H1 (cell line): ENCODE results near the gene SGCD. TPM values are rescaled to one million over a fixed set of nuclear protein-coding genes. Genes with fewer than 3 reads are reported as not detected.

Experiments used
- CTCF ChIA-PET: fragments of 300-600 bp; sonication (Branson Sonifier 250); formaldehyde crosslinking; loops from one replicate; lab custom pipeline; 2021; ENCODE audit not compliant: partially characterized antibody; lab: Charles Lee
- POLR2A ChIA-PET: fragments of 300-600 bp; sonication (Branson Sonifier 250); formaldehyde crosslinking; loops from one replicate; lab custom pipeline; 2021; ENCODE audit warnings: inconsistent platforms; ENCODE audit not compliant: partially characterized antibody; lab: Charles Lee
- DNase-seq, 2 experiments: peaks; one replicate each; pipeline versions ENCODE4 v3.0.0 to v3.0.0-alpha.2; 2010 to 2022; ENCODE audit warnings: low spot score in 2 of 2, low read depth in 1 of 2, mixed read lengths in 1 of 2
- FAIRE-seq: peaks from 2 replicates; lab custom pipeline; 2011; peaks lifted over from hg19 to GRCh38; lab: Jason Lieb, UNC
- H2AFZ ChIP-seq: 2 replicates; pipeline ENCODE4 v1.8.1; 2012; ENCODE audit warnings: low read length, inconsistent platforms
- H2AK5ac ChIP-seq: 2 replicates; pipeline ENCODE4 v1.6.1; 2013; ENCODE audit warnings: low read depth, low read length
- H2BK120ac ChIP-seq: replicated peaks from 2 replicates; pipeline ENCODE3; 2013; ENCODE audit warnings: low read depth, low read length, inconsistent platforms
- H2BK12ac ChIP-seq: 2 replicates; pipeline ENCODE4 v1.6.1; 2013; ENCODE audit warnings: low read depth, low read length
- H2BK15ac ChIP-seq: 2 replicates; pipeline ENCODE4 v1.6.1; 2013; ENCODE audit warnings: low read length
- H2BK20ac ChIP-seq: 2 replicates; pipeline ENCODE4 v1.6.1; 2013; ENCODE audit warnings: low read length
- H2BK5ac ChIP-seq: 2 replicates; pipeline ENCODE4 v1.6.1; 2013; ENCODE audit warnings: low read depth, low read length
- H3K14ac ChIP-seq: 2 replicates; pipeline ENCODE4 v1.6.1; 2013; ENCODE audit warnings: inconsistent platforms; ENCODE audit not compliant: insufficient read length
- H3K18ac ChIP-seq: 2 replicates; pipeline ENCODE4 v1.6.1; 2013; ENCODE audit warnings: low read length; ENCODE audit errors: extremely low read depth
- H3K23ac ChIP-seq: 2 replicates; pipeline ENCODE4 v1.6.1; 2013; ENCODE audit warnings: inconsistent platforms; ENCODE audit not compliant: insufficient read length
- H3K23me2 ChIP-seq: 2 replicates; pipeline ENCODE4 v1.6.1; 2013; ENCODE audit warnings: low read depth, low read length
- H3K27ac ChIP-seq: 2 replicates; pipeline ENCODE4 v1.6.1; 2011; ENCODE audit warnings: low read depth, low read length, inconsistent platforms
- H3K27me3 ChIP-seq, 4 experiments: replicated peaks in 1 of 4; 1 replicate in 1 of 4; 2 replicates in 3 of 4; pipeline versions ENCODE4 v1.6.1 to v1.8.1; 2011 to 2013; ENCODE audit warnings: low read length in 3 of 4, mild to moderate bottlenecking in 3 of 4, inconsistent platforms in 2 of 4, mixed read lengths in 2 of 4, moderate library complexity in 1 of 4; ENCODE audit not compliant: control insufficient read depth in 3 of 4, insufficient read depth in 3 of 4; ENCODE audit errors: extremely low read depth in 1 of 4
- H3K36me3 ChIP-seq, 4 experiments: 2 replicates each; pipeline versions ENCODE4 v1.6.1 to v1.8.1; 2011 to 2013; ENCODE audit warnings: mild to moderate bottlenecking in 4 of 4, low read length in 3 of 4, moderate library complexity in 2 of 4, control low read depth in 1 of 4, inconsistent platforms in 1 of 4; ENCODE audit not compliant: insufficient read depth in 4 of 4, control insufficient read depth in 2 of 4
- H3K4ac ChIP-seq: replicated peaks from 2 replicates; pipeline ENCODE3; 2013; ENCODE audit warnings: low read length, low read depth, mixed read lengths, inconsistent platforms; ENCODE audit not compliant: insufficient read length
- H3K4me1 ChIP-seq, 4 experiments: replicated peaks in 1 of 4; 1 replicate in 1 of 4; 2 replicates in 3 of 4; pipeline versions ENCODE4 v1.6.1 to v1.8.1; 2011 to 2013; ENCODE audit warnings: low read length in 3 of 4, inconsistent platforms in 2 of 4, mixed read lengths in 1 of 4; ENCODE audit not compliant: insufficient read depth in 4 of 4, control insufficient read depth in 3 of 4
- H3K4me2 ChIP-seq, 2 experiments: 2 replicates each; pipeline versions ENCODE4 v1.6.1 to v1.8.1; 2011 to 2013; ENCODE audit warnings: low read depth in 2 of 2, low read length in 2 of 2, control low read depth in 1 of 2, inconsistent platforms in 1 of 2, mild to moderate bottlenecking in 1 of 2; ENCODE audit not compliant: insufficient read depth in 1 of 2
- H3K4me3 ChIP-seq, 4 experiments: fragments of 200-600, 300-600 bp in 1 of 4; sonication (generic), shearing (Covaris generic), sonication (Bioruptor Twin) in 1 of 4; 2 replicates each; pipeline versions ENCODE4 v1.5.1 to v1.8.1; 2011 to 2016; ENCODE audit warnings: low read length in 4 of 4, low read depth in 3 of 4, control low read depth in 2 of 4, inconsistent platforms in 2 of 4, mild to moderate bottlenecking in 2 of 4, mixed read lengths in 1 of 4, moderate library complexity in 1 of 4; ENCODE audit not compliant: insufficient read depth in 2 of 4; ENCODE audit errors: extremely low read depth in 1 of 4
- H3K56ac ChIP-seq: replicated peaks from 2 replicates; pipeline ENCODE3; 2013; ENCODE audit warnings: low read depth, mild to moderate bottlenecking, mixed read lengths, low read length, inconsistent platforms; ENCODE audit not compliant: insufficient read length
- H3K79me1 ChIP-seq: 2 replicates; pipeline ENCODE4 v1.6.1; 2013; ENCODE audit warnings: low read depth, low read length, control low read depth
- H3K79me2 ChIP-seq, 2 experiments: 2 replicates each; pipeline versions ENCODE4 v1.6.1 to v1.8.1; 2012 to 2013; ENCODE audit warnings: low read length in 2 of 2, mild to moderate bottlenecking in 2 of 2, inconsistent platforms in 1 of 2; ENCODE audit not compliant: insufficient read depth in 2 of 2, control insufficient read depth in 1 of 2
- H3K9ac ChIP-seq, 4 experiments: replicated peaks in 1 of 4; 1 replicate in 1 of 4; 2 replicates in 3 of 4; pipeline versions ENCODE4 v1.6.1 to v1.8.1; 2011 to 2013; ENCODE audit warnings: low read depth in 3 of 4, low read length in 3 of 4, control low read depth in 2 of 4, mild to moderate bottlenecking in 2 of 4, moderate library complexity in 2 of 4, inconsistent platforms in 1 of 4; ENCODE audit errors: extremely low read depth in 1 of 4
- H3K9me3 ChIP-seq, 2 experiments: 2 replicates each; pipeline versions ENCODE4 v1.6.1 to v1.8.1; 2012 to 2013; ENCODE audit warnings: mild to moderate bottlenecking in 2 of 2, moderate library complexity in 2 of 2, control low read depth in 1 of 2, inconsistent platforms in 1 of 2, low read depth in 1 of 2, low read length in 1 of 2, mixed read lengths in 1 of 2; ENCODE audit not compliant: insufficient read depth in 2 of 2
- H4K20me1 ChIP-seq, 2 experiments: replicated peaks in 1 of 2; 2 replicates each; pipeline versions ENCODE3 to v1.8.1; 2011 to 2013; ENCODE audit warnings: inconsistent platforms in 2 of 2, low read length in 2 of 2, mild to moderate bottlenecking in 1 of 2; ENCODE audit not compliant: insufficient read depth in 2 of 2, control insufficient read depth in 1 of 2
- H4K5ac ChIP-seq: 2 replicates; pipeline ENCODE4 v1.6.1; 2013; ENCODE audit warnings: low read length, low read depth, mixed read lengths, inconsistent platforms; ENCODE audit not compliant: insufficient read length
- H4K8ac ChIP-seq: 2 replicates; pipeline ENCODE4 v1.8.0; 2013; ENCODE audit warnings: mild to moderate bottlenecking, moderate library complexity, low read length, inconsistent platforms; ENCODE audit not compliant: insufficient read depth; ENCODE audit errors: extremely low read depth
- H4K91ac ChIP-seq: replicated peaks from 2 replicates; pipeline ENCODE3; 2013; ENCODE audit warnings: low read length, mixed read lengths, inconsistent platforms; ENCODE audit not compliant: insufficient read length
- CHD2 ChIP-seq: IDR thresholded peaks from 2 replicates; pipeline ENCODE4 v1.6.1; 2012; ENCODE audit warnings: low read length, improper control_type of control experiment
- GTF2F1 ChIP-seq: IDR thresholded peaks from 2 replicates; pipeline ENCODE4 v1.6.1; 2012; ENCODE audit warnings: low read depth, low read length, improper control_type of control experiment, borderline replicate concordance
- JUN ChIP-seq: IDR thresholded peaks from 2 replicates; pipeline ENCODE4 v1.6.1; 2011; ENCODE audit warnings: low read depth, mild to moderate bottlenecking, improper control_type of control experiment, low read length
- KDM4A ChIP-seq: IDR thresholded peaks from one replicate; pipeline ENCODE4 v1.7.1; 2012; ENCODE audit warnings: low read depth, mild to moderate bottlenecking, moderate library complexity, low read length, inconsistent platforms; ENCODE audit not compliant: severe bottlenecking
- MAX ChIP-seq: IDR thresholded peaks from 2 replicates; pipeline ENCODE4 v1.6.1; 2012; ENCODE audit warnings: inconsistent platforms
- NRF1 ChIP-seq: IDR thresholded peaks from 2 replicates; pipeline ENCODE4 v1.6.1; 2011; ENCODE audit warnings: mild to moderate bottlenecking, low read depth, low read length, improper control_type of control experiment
- POLR2AphosphoS5 ChIP-seq: IDR thresholded peaks from 2 replicates; pipeline ENCODE4 v1.6.1; 2011; ENCODE audit warnings: low read depth, low read length
- POU5F1 ChIP-seq: IDR thresholded peaks from 2 replicates; pipeline ENCODE4 v1.6.1; 2011; ENCODE audit warnings: low read depth, mild to moderate bottlenecking, low read length, moderate library complexity
- SUZ12 ChIP-seq: fragments of 200-600 bp; sonication (generic); IDR thresholded peaks from 2 replicates; pipeline ENCODE4 v1.6.1; 2012; ENCODE audit warnings: mild to moderate bottlenecking, inconsistent platforms, low read length, moderate library complexity, mixed read lengths
- TBP ChIP-seq: IDR thresholded peaks from 2 replicates; pipeline ENCODE4 v1.6.1; 2011; ENCODE audit warnings: low read depth, low read length, improper control_type of control experiment
- TCF12 ChIP-seq: IDR thresholded peaks from 2 replicates; pipeline ENCODE4 v1.6.1; 2011; ENCODE audit warnings: low read depth, mild to moderate bottlenecking, low read length
- WGBS, 2 experiments: shearing (Covaris generic) in 1 of 2; methylation state at CpG; one replicate each; pipeline versions ENCODE4 v1.1.6 to v1.1.7; 2013 to 2015; ENCODE audit warnings: low lambda C conversion rate in 2 of 2, mixed read lengths in 2 of 2, inconsistent platforms in 1 of 2, low coverage in 1 of 2, missing lambda C conversion rate in 1 of 2; ENCODE audit not compliant: insufficient replicate concordance in 2 of 2, insufficient coverage in 1 of 2, insufficient read length in 1 of 2; ENCODE audit errors: extremely low coverage in 1 of 2, missing lambda C conversion rate in 1 of 2; 5-methylcytosine and 5-hydroxymethylcytosine counted together
- polyA plus RNA-seq, 7 experiments: library from polyadenylated mRNA; depleted of rRNA in 3 of 7; stranded (reverse) in 5 of 7; unstranded in 2 of 7; fragments of >200 nt in 5 of 7; fragments of 200-250 nt in 2 of 7; gene quantifications; 1 replicate in 5 of 7; 2 replicates in 1 of 7; 4 replicates in 1 of 7; pipeline versions ENCODE4 v1.2.1 to v1.2.3, GENCODE V29; 2011 to 2013; ENCODE audit warnings: missing spikeins in 2 of 7, mixed read lengths in 2 of 7
- total RNA-seq: library from RNA; stranded (reverse); fragmentation: NEBNext Ultra II Directional; extraction: Animal tissue kit (Norgen Biotek cat#: 25700); gene quantifications from 2 replicates; pipeline ENCODE4 v1.2.1, GENCODE V29; 2021

SGCD gene
- total and polyA plus RNA-seq, 2 of the 8 experiments (the other 6 are each of a cell fraction or from before 2014, with no cell fraction given): 0.04 to 0.08 TPM

GRCh38 chr5:156543348-156544145 lies 216.6 kb downstream of the SGCD start:
- H3K9me3 ChIP-seq: no peaks in the 10 kb centered on the region
- H2AK5ac ChIP-seq: no peak overlapping the region
- H3K79me2 ChIP-seq: no peaks in the 10 kb centered on the region
- no peaks in the 10 kb centered on the region for H3K27me3 ChIP-seq
- H3K23me2 ChIP-seq: no peaks in the 10 kb centered on the region
- H3K9ac ChIP-seq: no peak overlapping the region
- DNase-seq (no peak), FAIRE-seq (no peak)
- CTCF ChIA-PET: interaction anchor here (1.0 kb wide), 1 partner anchor 28 kb away, joined by 3 read pairs; no protein-coding TSS in a partner anchor
- H3K4me2 ChIP-seq: no peak overlapping the region
- no peaks in the 10 kb centered on the region for H3K4me1 ChIP-seq
- no peaks in the 10 kb centered on the region for H3K79me1 ChIP-seq
- no peak overlapping the region for H2BK120ac ChIP-seq
- no peaks in the 10 kb centered on the region for H3K36me3 ChIP-seq
- no peak overlapping the region for H3K56ac ChIP-seq
- H3K23ac ChIP-seq: no peak overlapping the region
- no peak overlapping the region for H3K27ac ChIP-seq
- no peak overlapping the region for H3K18ac ChIP-seq
- no peak overlapping the region for H2BK15ac ChIP-seq
- WGBS, 2 experiments: 92% methylated on average over 5 of the region's 5 CpGs; no CpG with 5 or more reads in 1 of the 2 experiments
- no peak overlapping the region for H2AFZ ChIP-seq
- H3K4ac ChIP-seq: no peak overlapping the region
- POLR2A ChIA-PET: no interaction called here
- no peak overlapping the region for H2BK20ac ChIP-seq
- no peak overlapping the region for H3K4me3 ChIP-seq
- H2BK12ac ChIP-seq: no peak overlapping the region
- no peak overlapping the region for H3K14ac ChIP-seq
- H4K91ac ChIP-seq: no peak overlapping the region
- TF ChIP-seq POLR2AphosphoS5: no peak
- no peak for TF ChIP-seq TCF12
- TF ChIP-seq MAX: no peak
- no peak for TF ChIP-seq CHD2
- TF ChIP-seq POU5F1: no peak
- TF ChIP-seq JUN: no peak
- no peak for TF ChIP-seq NRF1
- no peak for TF ChIP-seq TBP
- no peak for TF ChIP-seq SUZ12
- no peak for TF ChIP-seq GTF2F1
- no peak for TF ChIP-seq KDM4A
- TF ChIP-seq, all 59 proteins: peak for 0
- no peak overlapping the region for H2BK5ac ChIP-seq
- no peak overlapping the region for H4K5ac ChIP-seq
- H4K20me1 ChIP-seq: no peaks in the 10 kb centered on the region
- H4K8ac ChIP-seq: no peak overlapping the region
